ENCODE measurements around the gene SLAMF8. TPM values are rescaled to one million over a fixed set of nuclear protein-coding genes. Genes with fewer than 3 reads are reported as not detected.

Gene SLAMF8
- total and polyA plus RNA-seq, 7 experiments from 2014 or later: 0.27 to 1.7 (median 1.3) TPM; not detected in 2

DNA sequence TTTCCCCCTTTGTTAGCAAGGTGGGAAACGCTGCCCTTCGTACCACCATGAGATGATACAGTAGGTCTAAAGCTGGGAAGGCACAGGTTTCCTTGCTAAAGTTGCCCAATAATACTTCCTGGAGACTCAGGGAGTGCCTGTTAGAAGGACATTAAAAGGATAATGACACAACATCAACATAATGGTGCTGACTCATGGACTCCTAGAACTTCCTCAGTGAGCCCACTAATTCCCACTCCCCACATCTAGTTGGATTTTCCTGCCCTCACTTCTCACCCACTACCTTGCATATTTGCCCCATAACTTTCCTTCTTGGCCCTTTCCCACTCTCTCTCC is 55.8 kb downstream of the SLAMF8 start:
- POLR2A ChIA-PET: no interaction called here
- Mint-ChIP-seq H3K4me1 (no peaks in the 10 kb centered on the region), H3K27ac (no peak overlapping the region), H3K36me3 (no peaks in the 10 kb centered on the region), H3K9me3 (no peaks in the 10 kb centered on the region), H3K27me3 (peaks cover 0 to 5% (median 0%) of the 10 kb centered on the region in 5 donors), H3K4me3 (no peak overlapping the region)
- Histone ChIP-seq H3K4me3 (ENCODE audit: low read length) (no peak overlapping the region), H3K4me1 (ENCODE audit: control insufficient read depth in 2 of 2, insufficient read depth in 2 of 2, low read length in 2 of 2) (peaks cover 3 to 4% of the 10 kb centered on the region in 2 donors), H3K36me3 (ENCODE audit: control insufficient read depth in 2 of 3, insufficient read depth in 3 of 3, low read length in 3 of 3) (no peaks in the 10 kb centered on the region), H3K9me3 (ENCODE audit: control insufficient read depth in 2 of 3, low read length in 3 of 3) (no peaks in the 10 kb centered on the region), H3K27me3 (ENCODE audit: control insufficient read depth in 2 of 2, insufficient read depth in 2 of 2, low read length in 2 of 2) (no peaks in the 10 kb centered on the region), H3K27ac (ENCODE audit: low read depth, low read length) (no peak overlapping the region)
- no peak for DNase-seq
- no peak for ATAC-seq
- CTCF ChIA-PET: interaction anchor here (1.7 kb wide), 1 partner anchor 10 kb away, joined by 5 read pairs; no protein-coding TSS in a partner anchor
- intact Hi-C loops (cut with micrococcal nuclease): no loop called here

DNA sequence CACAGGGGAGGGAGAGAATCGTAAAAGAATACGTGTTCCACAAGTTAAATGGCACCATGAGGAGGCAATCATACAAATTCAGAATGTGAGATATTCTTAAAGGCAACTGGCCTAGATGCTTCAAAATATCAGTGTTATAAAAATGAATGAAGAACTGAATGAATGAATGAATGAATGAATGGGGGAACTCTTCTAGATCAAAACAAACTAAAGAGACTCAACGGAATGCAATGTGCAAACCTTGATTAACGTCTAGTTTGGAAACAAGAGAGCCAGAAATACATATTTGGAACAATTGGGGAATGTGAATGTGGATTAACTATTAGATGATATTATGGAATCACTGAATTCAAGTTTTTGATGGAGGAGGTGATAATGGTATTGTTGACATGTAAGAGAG is 56.5 kb downstream of the SLAMF8 start:
- H3K27ac ChIP-seq (ENCODE audit: low read depth, low read length): no peak overlapping the region
- ATAC-seq: no peak
- no peaks in the 10 kb centered on the region for H3K9me3 ChIP-seq (ENCODE audit: control insufficient read depth in 2 of 3, low read length in 3 of 3)
- H3K27me3 Mint-ChIP-seq: peaks cover 0 to 5% (median 0%) of the 10 kb centered on the region in 5 donors
- H3K4me3 ChIP-seq (ENCODE audit: low read length): no peak overlapping the region
- ChIA-PET POLR2A (interaction anchor here (0.8 kb wide), 1 partner anchor 84 kb away, joined by 3 read pairs; no protein-coding TSS in a partner anchor), CTCF (interaction anchor here (1.7 kb wide), 1 partner anchor 10 kb away, joined by 5 read pairs; no protein-coding TSS in a partner anchor)
- H3K27me3 ChIP-seq (ENCODE audit: control insufficient read depth in 2 of 2, insufficient read depth in 2 of 2, low read length in 2 of 2): no peaks in the 10 kb centered on the region
- no peak for DNase-seq
- H3K4me1 Mint-ChIP-seq: no peaks in the 10 kb centered on the region
- intact Hi-C loops (cut with micrococcal nuclease): no loop called here
- no peak overlapping the region for H3K27ac Mint-ChIP-seq
- H3K9me3 Mint-ChIP-seq: no peaks in the 10 kb centered on the region
- peaks cover 3 to 4% of the 10 kb centered on the region in 2 donors for H3K4me1 ChIP-seq (ENCODE audit: control insufficient read depth in 2 of 2, insufficient read depth in 2 of 2, low read length in 2 of 2)
- no peak overlapping the region for H3K4me3 Mint-ChIP-seq
- H3K36me3 ChIP-seq (ENCODE audit: control insufficient read depth in 2 of 3, insufficient read depth in 3 of 3, low read length in 3 of 3): no peaks in the 10 kb centered on the region
- H3K36me3 Mint-ChIP-seq: no peaks in the 10 kb centered on the region

DNA sequence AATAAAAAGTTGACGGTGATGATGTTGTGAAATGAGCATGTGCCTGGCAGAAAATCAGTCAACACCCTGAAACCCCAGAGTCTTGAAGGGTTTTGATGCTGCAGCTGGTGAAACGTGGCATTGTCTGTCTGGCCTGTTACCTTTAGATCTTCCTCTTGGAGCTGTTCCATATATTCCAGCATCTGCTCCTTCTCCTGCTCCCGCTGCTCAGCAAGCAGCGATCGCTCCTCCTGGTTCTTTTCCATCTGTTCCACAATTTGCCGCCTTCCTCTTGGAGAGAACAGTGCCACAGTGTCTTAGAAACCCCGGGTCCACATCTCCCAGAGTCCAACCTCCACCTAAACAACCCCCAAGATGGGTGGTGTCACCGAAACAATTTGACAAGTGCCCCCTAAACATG is 57.6 kb downstream of the SLAMF8 start:
- Histone ChIP-seq H3K27me3 (ENCODE audit: control insufficient read depth in 2 of 2, insufficient read depth in 2 of 2, low read length in 2 of 2) (no peaks in the 10 kb centered on the region), H3K36me3 (ENCODE audit: control insufficient read depth in 2 of 3, insufficient read depth in 3 of 3, low read length in 3 of 3) (no peaks in the 10 kb centered on the region), H3K9me3 (ENCODE audit: control insufficient read depth in 2 of 3, low read length in 3 of 3) (no peaks in the 10 kb centered on the region), H3K27ac (ENCODE audit: low read depth, low read length) (no peak overlapping the region), H3K4me1 (ENCODE audit: control insufficient read depth in 2 of 2, insufficient read depth in 2 of 2, low read length in 2 of 2) (peaks cover 3 to 8% of the 10 kb centered on the region in 2 donors), H3K4me3 (ENCODE audit: low read length) (no peak overlapping the region)
- intact Hi-C loops (cut with micrococcal nuclease): no loop called here
- Mint-ChIP-seq H3K4me1 (peaks cover 0 to 3% (median 0%) of the 10 kb centered on the region in 7 donors), H3K27me3 (peaks cover 0 to 5% (median 0%) of the 10 kb centered on the region in 5 donors), H3K4me3 (no peak overlapping the region), H3K36me3 (no peaks in the 10 kb centered on the region), H3K27ac (no peak overlapping the region), H3K9me3 (no peaks in the 10 kb centered on the region)
- POLR2A ChIA-PET: no interaction called here
- no peak for ATAC-seq
- no peak for DNase-seq
- CTCF ChIA-PET: interaction anchor here (1.3 kb wide), 1 partner anchor 85 kb away, joined by 3 read pairs; no protein-coding TSS in a partner anchor

Other genes starting within 250 kb of the SLAMF8 start
- gene APCS, start 239.0 kb upstream of the SLAMF8 start, total RNA-seq: not detected
- not detected for gene APCS, start 239.0 kb upstream of the SLAMF8 start, polyA plus RNA-seq
- gene CRP, start 112.3 kb upstream of the SLAMF8 start, total RNA-seq: not detected
- not detected for gene CRP, start 112.3 kb upstream of the SLAMF8 start, polyA plus RNA-seq
- gene DUSP23, start 45.9 kb upstream of the SLAMF8 start, total RNA-seq: 10 to 100 TPM in 4 of 5 experiments, 1 to 10 TPM in 1; 7.4 to 18.9 (median 12.2) TPM
- gene DUSP23, start 45.9 kb upstream of the SLAMF8 start, polyA plus RNA-seq: 10 to 100 TPM; 35.0 to 38.0 TPM
- 10 to 100 TPM in 1 of 5 experiments, 1 to 10 TPM in 1, under 1 TPM in 3; 0.27 to 41.4 (median 0.51) TPM for gene FCRL6, start 24.5 kb upstream of the SLAMF8 start, total RNA-seq
- gene FCRL6, start 24.5 kb upstream of the SLAMF8 start, polyA plus RNA-seq: under 1 TPM; 0.15 to 0.43 TPM
- not detected for gene VSIG8, start 35.8 kb downstream of the SLAMF8 start, total RNA-seq
- not detected for gene VSIG8, start 35.8 kb downstream of the SLAMF8 start, polyA plus RNA-seq
- gene CFAP45, start 73.3 kb downstream of the SLAMF8 start, total RNA-seq: 1 to 10 TPM in 2 of 5 experiments, under 1 TPM in 3; 0.53 to 2.8 (median 0.92) TPM
- under 1 TPM; 0.17 to 0.57 TPM for gene CFAP45, start 73.3 kb downstream of the SLAMF8 start, polyA plus RNA-seq
- 100 to 1,000 TPM; 116 to 450 (median 284) TPM for gene TAGLN2, start 98.6 kb downstream of the SLAMF8 start, total RNA-seq
- 100 to 1,000 TPM; 449 to 662 TPM for gene TAGLN2, start 98.6 kb downstream of the SLAMF8 start, polyA plus RNA-seq
- under 1 TPM in 1 of 5 experiments, not detected in 4; 0.12 TPM for gene IGSF9, start 118.7 kb downstream of the SLAMF8 start, total RNA-seq
- gene IGSF9, start 118.7 kb downstream of the SLAMF8 start, polyA plus RNA-seq: under 1 TPM in 1 of 2 donors, not detected in 1; 0.12 TPM
- not detected for gene SLAMF9, start 127.4 kb downstream of the SLAMF8 start, total RNA-seq
- not detected for gene SLAMF9, start 127.4 kb downstream of the SLAMF8 start, polyA plus RNA-seq
- 10 to 100 TPM in 2 of 5 experiments, 1 to 10 TPM in 3; 4.0 to 11.4 (median 7.0) TPM for gene PIGM, start 205.1 kb downstream of the SLAMF8 start, total RNA-seq
- gene PIGM, start 205.1 kb downstream of the SLAMF8 start, polyA plus RNA-seq: 1 to 10 TPM; 4.1 to 5.0 TPM
- under 1 TPM in 1 of 5 experiments, not detected in 4; 0.32 TPM for gene KCNJ10, start 243.3 kb downstream of the SLAMF8 start, total RNA-seq
- under 1 TPM in 1 of 2 donors, not detected in 1; 0.29 TPM for gene KCNJ10, start 243.3 kb downstream of the SLAMF8 start, polyA plus RNA-seq